ENCODE data around the gene TRABD2B. TPM values are rescaled to one million over a fixed set of nuclear protein-coding genes. Genes with fewer than 3 reads are reported as not detected.

TRABD2B gene
- total and polyA plus RNA-seq, 2 donors from 2014 or later = 19.8 to 62.0 TPM

- intact Hi-C loops (cut with DNase I) = no loop called here
- no peak for FAIRE-seq
- no peak for TF ChIP-seq CTCF (IDR thresholded peaks at IDR 0.05; ENCODE audit: borderline replicate concordance, extremely low read depth, insufficient read depth)
Observed at GRCh38 chr1:47951545-47952235, 45.5 kb downstream of the TRABD2B start.

GRCh38 chr1:47951026-47951425 is 46.2 kb downstream of the TRABD2B start:
- H3K4me3 ChIP-seq (ENCODE audit: low read length in 3 of 3) = no peak overlapping the region
- no peak overlapping the region for H3K9ac ChIP-seq (ENCODE audit: low read length in 3 of 3)
- H3K27me3 ChIP-seq (ENCODE audit: control insufficient read depth, insufficient read depth, low read length) = no peaks in the 10 kb centered on the region
- intact Hi-C loops (cut with DNase I) = no loop called here
- peak in 2 of 5 donors; percentile 38 to 73 for DNase-seq
- H3K9me3 ChIP-seq (ENCODE audit: control insufficient read depth in 2 of 3, insufficient read depth in 1 of 3, low read length in 3 of 3) = no peaks in the 10 kb centered on the region
- H3K4me1 ChIP-seq (ENCODE audit: control insufficient read depth in 2 of 3, insufficient read depth in 2 of 3, low read depth in 1 of 3, low read length in 3 of 3) = peaks cover 0 to 25% (median 10%) of the 10 kb centered on the region in 3 donors
- no peak for TF ChIP-seq CTCF (IDR thresholded peaks at IDR 0.05; ENCODE audit: borderline replicate concordance, extremely low read depth, insufficient read depth)
- H3K27ac ChIP-seq (ENCODE audit: low read depth in 2 of 2, low read length in 2 of 2) = no peak overlapping the region
- no peaks in the 10 kb centered on the region for H3K36me3 ChIP-seq (ENCODE audit: control insufficient read depth in 2 of 3, insufficient read depth in 3 of 3, low read length in 3 of 3)
- FAIRE-seq = no peak

More at GRCh38 chr1:47951545-47952235, 45.5 kb downstream of the TRABD2B start:
- H3K4me1 ChIP-seq (ENCODE audit: control insufficient read depth in 2 of 3, insufficient read depth in 2 of 3, low read depth in 1 of 3, low read length in 3 of 3) = peaks cover 0 to 25% (median 10%) of the 10 kb centered on the region in 3 donors
- H3K4me3 ChIP-seq (ENCODE audit: low read length in 3 of 3) = no peak overlapping the region
- H3K36me3 ChIP-seq (ENCODE audit: control insufficient read depth in 2 of 3, insufficient read depth in 3 of 3, low read length in 3 of 3) = no peaks in the 10 kb centered on the region
- no peak overlapping the region for H3K27ac ChIP-seq (ENCODE audit: low read depth in 2 of 2, low read length in 2 of 2)
- H3K9ac ChIP-seq (ENCODE audit: low read length in 3 of 3) = no peak overlapping the region
- DNase-seq = peak in 1 of 5 donors; percentile 26
- H3K9me3 ChIP-seq (ENCODE audit: control insufficient read depth in 2 of 3, insufficient read depth in 1 of 3, low read length in 3 of 3) = no peaks in the 10 kb centered on the region
- H3K27me3 ChIP-seq (ENCODE audit: control insufficient read depth, insufficient read depth, low read length) = no peaks in the 10 kb centered on the region

GRCh38 chr1:47950471-47950870 is 46.7 kb downstream of the TRABD2B start:
- intact Hi-C loops (cut with DNase I) = no loop called here
- no peak for TF ChIP-seq CTCF (IDR thresholded peaks at IDR 0.05; ENCODE audit: borderline replicate concordance, extremely low read depth, insufficient read depth)
- H3K36me3 ChIP-seq (ENCODE audit: control insufficient read depth in 2 of 3, insufficient read depth in 3 of 3, low read length in 3 of 3) = no peaks in the 10 kb centered on the region
- H3K9me3 ChIP-seq (ENCODE audit: control insufficient read depth in 2 of 3, insufficient read depth in 1 of 3, low read length in 3 of 3) = no peaks in the 10 kb centered on the region
- no peak overlapping the region for H3K9ac ChIP-seq (ENCODE audit: low read length in 3 of 3)
- H3K27ac ChIP-seq (ENCODE audit: low read depth in 2 of 2, low read length in 2 of 2) = no peak overlapping the region
- no peak overlapping the region for H3K4me3 ChIP-seq (ENCODE audit: low read length in 3 of 3)
- no peak for FAIRE-seq
- H3K27me3 ChIP-seq (ENCODE audit: control insufficient read depth, insufficient read depth, low read length) = no peaks in the 10 kb centered on the region
- peaks cover 0 to 20% (median 10%) of the 10 kb centered on the region in 3 donors for H3K4me1 ChIP-seq (ENCODE audit: control insufficient read depth in 2 of 3, insufficient read depth in 2 of 3, low read depth in 1 of 3, low read length in 3 of 3)
- DNase-seq = no peak

Measured in kidney (tissue), 14 donors.